Epithelial cell of prostate (primary cell): ENCODE data around the gene KRT14.
"Not testable (repeated sequence)": the region's sequence is repeated elsewhere in the genome, so short reads cannot be mapped to it uniquely, and the experiment has no call there.

Experiments used
- DNase-seq: peaks from one replicate; pipeline ENCODE4 v3.0.0-alpha.2; 2011; ENCODE audit warnings: low read depth, low spot score
- H3K27ac ChIP-seq: fragments of 450-650 bp; 2 replicates; pipeline ENCODE4 v1.5.1; 2017; ENCODE audit warnings: mild to moderate bottlenecking

KRT14 gene

DNA sequence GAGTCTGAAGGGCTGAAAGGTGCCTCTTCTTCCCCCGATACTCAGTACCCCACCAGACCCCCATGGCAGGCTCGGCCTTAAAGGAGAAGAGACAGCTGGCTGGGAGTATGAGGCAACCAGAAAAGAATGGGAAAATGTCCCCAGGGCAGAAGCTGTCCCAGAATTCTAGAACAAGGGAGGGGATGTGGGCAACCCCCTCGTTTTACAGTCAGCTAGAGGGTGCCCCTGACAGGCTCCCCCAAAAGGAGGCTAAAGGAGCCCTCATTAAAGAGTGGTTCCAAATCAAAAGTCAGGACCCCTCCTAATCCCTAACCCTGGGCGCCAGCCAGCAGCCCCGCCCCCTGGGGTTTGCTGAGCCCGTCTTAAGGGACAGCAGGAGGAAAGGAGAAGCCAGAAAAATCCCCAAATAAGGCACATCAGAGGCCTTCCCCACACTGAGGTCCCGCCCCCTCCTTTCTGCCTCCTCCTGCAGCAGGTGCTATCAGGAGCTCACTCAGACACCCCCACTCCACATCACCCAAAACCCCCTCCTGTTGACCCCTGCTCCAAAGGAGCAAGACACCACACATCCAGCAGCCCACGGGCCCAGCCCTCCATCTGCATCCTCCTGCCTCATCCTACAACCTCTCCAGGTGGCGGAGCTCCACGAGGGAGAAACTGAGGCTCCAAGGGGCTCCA, 36.6 kb upstream of the KRT14 start:
- not testable (repeated sequence) for DNase-seq
- peak overlapping the region; percentile 100 for H3K27ac ChIP-seq

DNA sequence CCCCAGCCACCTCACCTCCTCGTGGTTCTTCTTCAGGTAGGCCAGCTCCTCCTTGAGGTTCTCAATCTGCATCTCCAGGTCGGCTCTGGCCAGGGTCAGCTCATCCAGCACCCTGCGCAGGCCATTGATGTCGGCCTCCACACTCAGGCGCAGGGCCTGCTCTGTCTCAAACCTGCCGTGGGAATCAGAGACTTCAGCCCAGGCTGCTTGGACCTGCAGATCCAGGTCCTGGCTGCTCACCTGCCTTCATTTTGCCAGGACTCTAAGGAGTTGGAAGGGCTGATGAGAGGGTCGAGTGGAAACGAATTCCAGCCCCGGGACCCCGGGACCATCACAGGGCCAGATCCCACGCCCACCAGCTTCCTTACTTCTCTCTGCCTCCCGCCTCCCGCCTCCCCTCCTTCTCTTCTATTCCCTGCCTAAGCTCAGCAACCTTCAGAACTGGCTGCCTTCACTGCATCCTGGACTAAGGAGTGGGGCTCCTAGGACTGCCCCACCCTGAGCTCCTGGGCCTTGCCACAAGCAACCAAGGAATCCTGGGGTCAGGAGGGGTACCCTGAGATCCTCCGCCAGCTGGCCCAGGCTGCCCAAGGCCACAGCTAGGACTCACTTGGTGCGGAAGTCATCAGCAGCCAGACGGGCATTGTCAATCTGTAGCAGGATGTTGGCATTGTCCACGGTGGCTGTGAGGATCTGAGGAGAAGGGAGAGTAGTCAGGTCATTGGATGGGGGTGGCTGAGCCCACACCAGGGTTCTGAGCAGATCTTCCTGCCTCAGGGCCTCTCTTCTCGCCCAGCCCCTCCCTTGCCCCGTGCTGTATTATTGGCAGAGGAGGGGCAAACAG, 35.9 kb upstream of the KRT14 start:
- peak overlapping the region; percentile 100 for H3K27ac ChIP-seq
- DNase-seq = not testable (repeated sequence)

DNA sequence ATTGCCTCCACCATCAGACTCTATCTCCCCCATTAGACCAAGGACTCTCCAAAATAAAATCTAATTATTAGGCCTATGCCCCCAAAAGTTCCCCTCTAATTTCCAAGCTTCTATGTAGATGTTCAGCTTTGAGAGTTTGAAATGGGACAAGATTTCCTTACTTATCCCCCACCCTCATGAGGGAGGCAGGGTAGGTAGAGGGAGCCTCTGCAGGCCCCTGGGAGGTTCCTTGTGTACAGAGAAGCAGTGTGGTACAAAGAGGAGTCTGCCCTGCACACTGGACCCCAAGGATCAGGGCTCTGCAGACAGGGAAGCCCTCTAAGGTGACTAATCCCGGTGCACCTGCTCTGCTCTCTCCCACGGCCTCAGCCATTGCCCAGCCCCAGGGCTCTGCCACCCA, 35.2 kb upstream of the KRT14 start:
- DNase-seq = no peak
- peak overlapping the region; percentile 100 for H3K27ac ChIP-seq

DNA sequence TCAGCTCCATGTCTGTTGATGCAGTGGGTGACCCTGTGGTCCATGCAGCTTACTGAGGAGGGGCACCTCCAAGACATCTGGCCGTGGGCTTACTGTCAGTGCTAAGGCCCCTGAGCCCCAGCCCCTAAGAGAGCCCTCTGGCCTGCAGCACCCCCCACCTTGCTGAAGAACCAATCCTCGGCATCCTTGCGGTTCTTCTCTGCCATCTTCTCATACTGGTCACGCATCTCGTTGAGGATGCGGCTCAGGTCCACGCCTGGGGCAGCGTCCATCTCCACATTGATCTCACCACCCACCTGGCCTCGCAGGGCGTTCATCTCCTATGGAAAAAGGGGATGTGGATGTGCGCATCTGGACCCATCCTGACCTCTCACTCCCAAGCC, 34.7 kb upstream of the KRT14 start:
- DNase-seq = not testable (repeated sequence)
- H3K27ac ChIP-seq = peak overlapping the region; percentile 100

DNA sequence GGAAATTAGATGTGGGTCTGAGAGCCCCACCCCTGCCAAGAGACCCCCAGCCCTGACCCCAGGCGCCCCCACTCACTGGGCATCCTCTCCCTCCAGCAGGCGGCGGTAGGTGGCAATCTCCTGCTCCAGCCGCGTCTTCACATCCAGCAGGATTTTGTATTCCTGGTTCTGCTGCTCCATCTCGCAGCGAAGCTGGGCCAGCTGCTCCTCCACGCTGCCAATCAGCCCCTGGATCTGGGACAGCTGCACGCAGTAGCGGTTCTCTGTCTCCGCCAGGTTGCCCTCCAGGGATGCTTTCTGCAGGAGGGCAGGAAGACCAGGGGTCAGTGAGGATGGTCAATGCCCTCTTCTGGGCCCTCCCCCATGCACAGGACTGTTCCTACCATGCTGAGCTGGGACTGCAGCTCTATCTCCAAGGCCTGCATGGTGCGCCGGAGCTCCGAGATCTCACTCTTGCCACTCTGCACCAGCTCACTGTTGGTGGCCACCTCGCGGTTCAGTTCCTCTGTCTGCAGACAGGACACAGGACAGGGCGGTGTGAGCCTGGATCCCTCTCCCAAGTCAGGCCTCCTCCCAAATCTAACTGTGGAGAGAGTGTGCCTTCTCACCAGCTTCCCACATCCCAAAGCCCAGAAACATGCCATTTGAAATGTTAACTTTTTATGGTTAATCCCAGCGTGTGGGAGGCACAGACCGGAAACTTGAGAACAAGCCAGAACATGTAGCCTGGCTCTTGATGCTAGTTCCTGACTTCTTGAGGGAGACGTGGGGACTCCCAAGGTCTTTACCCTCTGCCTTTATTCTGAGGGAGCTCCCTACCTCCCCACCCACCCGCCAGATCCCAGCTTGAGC, 34.1 kb upstream of the KRT14 start:
- peak; percentile 76 for DNase-seq

DNA sequence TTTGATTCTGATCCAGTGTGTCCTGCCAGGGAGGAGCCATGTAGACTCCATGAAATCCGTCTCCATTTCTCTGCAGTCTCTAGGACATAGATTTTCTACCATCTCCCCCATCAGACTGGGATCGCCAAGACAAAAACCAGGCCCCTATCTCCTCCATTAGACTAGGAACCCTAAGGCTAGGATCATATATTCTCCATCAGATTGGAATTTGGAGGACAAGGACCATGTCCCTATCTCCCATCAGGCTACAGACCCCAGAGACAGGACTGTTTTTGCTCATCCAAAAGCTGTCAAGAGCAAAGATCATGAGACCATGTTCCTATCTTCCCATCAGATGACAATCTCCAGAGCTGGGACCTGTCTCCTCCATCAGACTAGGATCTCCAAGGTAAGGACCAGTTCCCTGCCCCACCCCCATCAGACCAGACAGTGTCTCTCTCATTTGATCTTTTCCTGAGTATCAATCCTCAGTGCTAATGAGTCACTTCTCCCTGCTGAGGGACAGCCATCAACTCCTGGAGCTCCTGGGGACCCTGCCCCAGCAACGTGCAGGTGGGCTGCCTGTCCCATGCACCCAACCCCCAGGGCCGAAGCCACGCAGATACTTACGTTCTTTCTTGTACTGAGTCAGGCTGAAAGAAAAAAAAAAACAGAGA, 33.4 kb upstream of the KRT14 start:
- peak overlapping the region; percentile 100 for H3K27ac ChIP-seq
- DNase-seq = peak; percentile 75

More for the DNA sequence above, 34.1 kb upstream of the KRT14 start:
- H3K27ac ChIP-seq = peak overlapping the region; percentile 100

DNA sequence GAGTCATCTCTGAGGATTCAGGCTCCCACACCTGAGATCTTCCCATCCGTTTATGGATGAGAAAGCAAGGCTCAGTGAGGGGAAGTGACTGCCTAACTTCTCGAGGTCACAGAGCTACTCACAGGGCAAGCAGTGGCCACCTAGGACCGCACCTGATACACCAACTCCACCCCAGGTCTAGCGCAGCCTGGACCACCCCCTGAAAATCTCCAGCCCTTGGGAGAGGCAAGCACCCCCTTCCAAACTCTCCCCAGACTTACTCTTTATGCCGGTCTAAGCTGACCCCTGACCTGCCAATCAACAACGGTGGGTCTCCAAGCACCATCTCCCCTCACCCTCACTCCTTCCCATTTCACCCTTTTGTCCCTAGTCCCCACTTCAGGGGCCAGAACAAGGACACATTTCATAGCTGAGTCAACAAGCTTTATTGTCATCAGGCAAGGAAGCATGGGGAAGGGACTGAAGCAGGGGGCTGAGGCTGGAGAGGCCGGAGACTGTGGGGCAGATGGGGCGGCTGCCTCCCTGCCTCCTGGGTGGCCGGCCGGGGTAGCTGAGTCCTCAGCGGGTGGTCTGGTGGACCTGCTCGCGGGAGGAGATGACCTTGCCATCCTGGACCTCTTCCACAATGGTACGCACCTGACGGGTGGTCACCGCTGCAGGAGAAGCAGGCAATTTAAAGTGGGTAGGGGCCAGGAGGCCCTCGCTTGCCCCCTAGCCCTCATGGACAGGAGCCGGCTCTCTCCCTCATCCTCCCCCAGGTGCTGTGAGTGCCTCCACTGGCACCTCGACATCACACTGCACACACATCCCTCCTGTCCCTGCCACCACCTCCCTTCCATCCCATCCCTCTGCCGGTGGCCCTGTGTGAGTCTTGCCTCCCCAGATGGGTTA, 32.6 kb upstream of the KRT14 start:
- H3K27ac ChIP-seq = peak overlapping the region; percentile 100
- DNase-seq = peak; percentile 90

DNA sequence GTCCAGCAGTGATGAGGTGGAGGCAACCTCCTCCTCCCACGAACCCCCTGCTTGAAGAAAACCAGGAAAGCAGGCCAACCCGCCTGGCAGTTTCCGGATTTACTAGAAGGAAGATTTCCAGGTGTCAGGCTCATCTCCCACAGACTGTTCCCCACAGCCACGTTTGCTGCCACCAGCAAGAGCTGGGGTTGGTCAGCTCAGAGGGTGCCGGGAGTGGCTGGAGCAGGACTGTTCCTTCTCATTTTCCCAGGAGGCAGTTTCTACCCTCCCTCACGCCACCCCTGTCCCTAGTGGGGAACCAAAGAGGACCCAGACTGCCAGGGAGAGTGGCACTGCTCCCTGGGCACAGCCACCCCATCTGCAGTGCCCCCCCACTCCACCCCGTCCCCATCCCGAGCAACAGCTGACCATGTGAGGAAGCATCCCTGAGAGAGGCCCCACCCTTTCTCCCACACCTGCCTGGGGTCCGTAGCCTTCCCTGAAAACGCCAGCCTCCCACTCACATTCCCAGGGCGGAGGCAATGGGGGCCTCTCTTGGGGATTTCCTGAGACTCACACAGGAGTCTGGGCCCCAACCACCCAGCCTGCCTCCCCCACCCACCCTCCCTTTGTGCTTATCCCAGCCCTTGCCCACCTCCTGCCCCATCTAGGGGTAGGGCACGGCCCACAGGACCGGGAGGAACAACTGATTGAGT, 31.8 kb upstream of the KRT14 start:
- peak; percentile 74 for DNase-seq

DNA sequence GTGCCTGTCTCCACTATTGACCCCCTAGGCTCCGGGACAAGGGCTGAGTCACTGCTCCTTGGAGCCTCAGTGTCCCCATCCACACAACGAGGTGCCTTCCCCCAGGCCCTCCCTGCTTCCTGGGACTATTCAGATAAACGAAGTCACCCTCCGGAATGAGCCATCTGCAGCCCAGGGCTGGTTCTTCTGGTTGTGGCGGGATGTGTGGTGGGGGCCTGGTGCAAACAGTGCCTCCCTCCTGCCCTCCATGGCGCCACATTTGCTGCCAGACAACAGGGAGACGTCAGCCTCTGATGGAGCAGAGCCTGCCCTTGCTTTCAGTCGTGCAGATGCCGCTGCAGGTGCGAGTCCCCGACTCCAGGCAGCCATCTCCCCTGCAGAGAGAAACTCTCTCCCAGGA, 31.0 kb upstream of the KRT14 start:
- H3K27ac ChIP-seq = peak overlapping the region; percentile 100
- DNase-seq = peak; percentile 53

More for the DNA sequence above, 31.8 kb upstream of the KRT14 start:
- peak overlapping the region; percentile 100 for H3K27ac ChIP-seq

DNA sequence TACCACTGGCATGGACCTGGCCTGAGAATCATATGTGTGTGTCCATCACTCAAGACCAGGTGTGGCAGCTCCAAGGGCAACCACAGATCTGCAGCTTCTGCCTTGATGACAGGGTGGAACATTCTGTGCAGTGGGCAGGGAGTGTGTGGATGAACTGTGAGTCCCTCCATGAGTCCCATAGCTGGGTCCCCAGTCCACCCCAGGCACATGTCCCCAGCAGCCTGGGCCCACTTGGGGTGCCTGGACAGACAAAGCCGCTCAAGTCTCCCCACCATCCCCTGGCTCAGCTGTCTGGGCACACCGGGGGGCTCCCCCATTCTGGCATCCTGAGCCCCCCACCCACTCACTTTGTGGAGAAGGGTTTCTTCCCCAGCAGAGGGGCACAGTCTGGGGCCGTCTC, 30.4 kb upstream of the KRT14 start:
- DNase-seq = no peak
- H3K27ac ChIP-seq = peak overlapping the region; percentile 100

DNA sequence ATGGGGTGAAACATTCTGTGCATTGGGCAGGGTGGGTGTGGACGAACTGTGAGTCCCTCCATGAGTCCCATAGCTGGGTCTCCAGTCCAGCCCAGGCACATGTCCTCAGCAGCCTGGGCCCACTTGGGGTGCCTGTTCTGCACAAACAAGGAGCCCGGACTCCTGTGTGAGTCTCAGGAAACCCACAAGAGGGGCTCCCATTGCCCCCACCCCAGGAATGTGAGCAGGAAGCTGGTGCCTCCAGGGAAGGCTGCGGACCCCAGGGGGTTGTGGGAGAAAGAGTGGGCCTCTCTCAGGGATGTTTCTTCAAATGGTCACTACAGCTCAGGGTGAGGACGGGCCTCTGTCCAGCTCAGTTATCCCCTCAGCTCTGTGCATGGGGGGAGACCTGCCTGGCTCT, 29.8 kb upstream of the KRT14 start:
- not testable (repeated sequence) for DNase-seq
- H3K27ac ChIP-seq = peak overlapping the region; percentile 100

DNA sequence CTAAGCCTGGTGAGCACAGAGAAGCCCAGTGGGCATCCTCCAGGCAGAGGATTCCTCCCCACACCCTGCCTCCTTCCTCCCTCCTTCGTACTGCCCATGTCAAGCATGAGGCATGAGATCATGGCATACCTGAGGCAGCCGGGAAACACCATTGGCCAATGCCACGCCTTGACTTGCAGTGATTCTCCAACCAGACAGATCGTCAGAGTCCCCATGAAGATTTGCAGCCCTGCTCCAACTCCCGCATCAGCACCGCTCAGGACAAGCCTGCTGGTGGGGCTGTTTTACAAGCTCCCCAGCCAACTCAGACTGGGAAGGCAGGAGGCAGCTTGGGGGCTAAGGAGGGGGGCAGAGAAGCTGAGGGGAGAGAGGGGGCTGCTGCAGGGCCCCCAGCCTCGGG, 28.8 kb upstream of the KRT14 start:
- peak; percentile 95 for DNase-seq
- H3K27ac ChIP-seq = peak overlapping the region; percentile 100

DNA sequence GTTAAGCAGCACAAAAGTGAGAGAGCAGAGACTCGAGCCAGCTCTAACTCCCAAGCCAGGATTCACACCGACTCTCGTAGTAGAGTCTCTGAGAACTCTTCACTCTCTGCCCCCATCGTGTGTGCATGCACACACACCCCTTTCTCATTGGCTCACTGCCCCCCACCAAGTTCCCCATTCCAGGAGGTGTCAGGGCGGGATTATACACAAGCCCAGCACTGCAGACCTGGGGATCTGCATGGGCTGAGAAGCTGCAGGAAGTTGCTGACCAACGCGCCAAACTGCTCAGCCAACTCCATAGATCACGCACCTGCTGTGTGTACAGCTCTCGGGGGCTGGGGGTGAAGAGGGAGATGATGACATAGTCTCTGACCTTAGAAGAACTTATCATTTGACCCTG, 28.1 kb upstream of the KRT14 start:
- peak overlapping the region; percentile 100 for H3K27ac ChIP-seq
- not testable (repeated sequence) for DNase-seq

DNA sequence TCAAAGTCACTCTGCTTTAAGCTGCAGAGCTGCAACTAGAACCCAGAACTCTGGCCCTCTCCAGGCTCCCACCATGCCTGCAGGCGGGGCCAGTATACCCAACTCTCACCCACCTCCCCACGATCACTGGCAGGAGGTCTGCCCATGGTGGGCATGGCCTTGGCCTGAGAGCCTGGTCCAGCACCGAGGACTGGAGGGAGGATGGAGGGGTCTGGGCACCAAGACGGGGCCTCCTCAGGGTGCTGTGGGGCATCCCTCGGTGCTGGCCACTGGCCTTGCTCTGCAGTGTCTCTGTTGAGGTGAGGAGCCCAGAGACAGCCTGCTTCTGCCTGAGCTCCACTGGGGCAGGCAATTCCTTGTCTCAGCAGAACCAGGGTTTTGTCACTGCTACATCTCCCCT, 27.4 kb upstream of the KRT14 start:
- H3K27ac ChIP-seq = peak overlapping the region; percentile 73
- DNase-seq = no peak

DNA sequence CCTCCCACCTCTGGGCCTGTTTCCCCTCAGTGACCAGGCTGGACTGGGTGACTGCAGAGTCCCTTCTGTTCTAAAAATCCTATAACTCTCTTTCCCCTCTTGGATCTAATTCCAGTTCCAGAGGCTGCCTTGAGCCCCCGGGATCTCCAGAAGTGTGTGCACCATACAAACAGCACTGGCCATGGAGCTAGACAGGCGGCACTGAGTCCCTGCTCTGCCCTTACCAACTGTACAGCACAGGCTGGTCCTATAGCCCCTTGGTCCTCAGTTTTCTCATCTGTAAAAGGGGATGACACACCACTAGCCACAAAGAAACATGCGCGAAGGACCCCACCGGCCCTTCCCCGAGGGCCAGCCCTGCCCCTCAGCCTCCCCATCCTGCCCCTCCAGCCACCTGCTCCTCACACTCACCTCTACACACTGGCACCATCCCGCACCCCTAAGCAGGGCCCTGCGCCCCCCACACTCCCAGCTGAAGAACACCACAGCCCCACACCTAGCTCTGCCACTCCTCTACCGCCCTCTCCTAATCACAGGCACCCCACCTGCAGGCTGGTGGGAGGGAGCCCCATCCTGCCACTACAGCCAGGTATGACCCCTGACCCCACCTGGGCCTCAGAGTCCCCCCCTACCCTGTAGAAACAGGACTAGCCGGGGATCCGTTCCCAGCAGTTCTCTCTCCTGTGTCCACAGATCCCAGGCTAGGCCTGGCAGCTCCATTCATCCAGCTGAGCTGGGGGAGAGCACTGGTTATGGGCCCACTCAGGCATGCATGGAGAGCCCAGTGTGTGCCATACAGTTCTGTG, 26.8 kb upstream of the KRT14 start:
- no peak for DNase-seq
- H3K27ac ChIP-seq = peak overlapping the region; percentile 73

DNA sequence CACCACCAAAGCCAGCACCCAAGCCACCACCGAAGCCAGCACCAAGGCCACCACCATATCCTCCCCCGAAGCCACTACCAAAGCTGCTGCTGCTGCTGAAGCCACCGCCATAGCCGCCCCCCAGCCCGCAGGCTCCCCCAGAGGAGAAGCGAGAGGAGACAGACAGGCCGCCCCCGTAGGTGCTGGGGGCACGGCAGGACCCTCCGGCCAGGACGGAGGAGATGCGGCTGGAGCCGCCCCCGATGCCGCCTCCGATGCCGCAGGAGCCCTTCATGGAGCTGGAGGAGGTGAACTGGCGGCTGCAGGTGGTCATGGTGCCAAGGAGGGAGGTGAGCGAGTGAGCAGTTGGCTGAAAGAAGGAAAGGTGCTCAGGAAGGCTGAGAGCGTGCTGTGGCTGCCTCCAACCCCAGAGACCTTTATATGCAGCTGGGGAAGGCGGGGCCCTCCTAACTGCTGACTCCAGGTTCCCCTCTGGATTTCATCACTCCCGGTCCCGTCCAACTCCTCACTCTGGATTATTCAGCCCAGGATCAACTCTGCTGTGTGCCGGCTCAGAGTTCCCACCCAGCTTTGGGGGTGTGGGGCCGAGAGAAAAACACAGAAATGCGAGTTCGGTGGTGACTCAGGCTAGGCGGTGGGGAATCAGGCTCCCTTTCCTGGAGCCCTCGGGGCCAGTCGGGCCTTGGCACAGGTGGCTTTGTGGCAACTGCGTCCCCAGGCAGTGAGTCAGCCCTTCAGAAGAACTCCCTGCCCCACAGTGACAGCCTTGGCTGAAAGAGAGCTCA, 25.9 kb upstream of the KRT14 start, which contains the start of gene KRT16:
Gene KRT16 (minus strand): TSS at position 392 of the 785 bp plus-strand sequence. CDS start 79 bp downstream, at position 313.
- DNase-seq = peak; percentile 65
- H3K27ac ChIP-seq = peak within 1 kb of the TSS; percentile 73
